ENCODE measurements around the gene TMED1.

DNA sequence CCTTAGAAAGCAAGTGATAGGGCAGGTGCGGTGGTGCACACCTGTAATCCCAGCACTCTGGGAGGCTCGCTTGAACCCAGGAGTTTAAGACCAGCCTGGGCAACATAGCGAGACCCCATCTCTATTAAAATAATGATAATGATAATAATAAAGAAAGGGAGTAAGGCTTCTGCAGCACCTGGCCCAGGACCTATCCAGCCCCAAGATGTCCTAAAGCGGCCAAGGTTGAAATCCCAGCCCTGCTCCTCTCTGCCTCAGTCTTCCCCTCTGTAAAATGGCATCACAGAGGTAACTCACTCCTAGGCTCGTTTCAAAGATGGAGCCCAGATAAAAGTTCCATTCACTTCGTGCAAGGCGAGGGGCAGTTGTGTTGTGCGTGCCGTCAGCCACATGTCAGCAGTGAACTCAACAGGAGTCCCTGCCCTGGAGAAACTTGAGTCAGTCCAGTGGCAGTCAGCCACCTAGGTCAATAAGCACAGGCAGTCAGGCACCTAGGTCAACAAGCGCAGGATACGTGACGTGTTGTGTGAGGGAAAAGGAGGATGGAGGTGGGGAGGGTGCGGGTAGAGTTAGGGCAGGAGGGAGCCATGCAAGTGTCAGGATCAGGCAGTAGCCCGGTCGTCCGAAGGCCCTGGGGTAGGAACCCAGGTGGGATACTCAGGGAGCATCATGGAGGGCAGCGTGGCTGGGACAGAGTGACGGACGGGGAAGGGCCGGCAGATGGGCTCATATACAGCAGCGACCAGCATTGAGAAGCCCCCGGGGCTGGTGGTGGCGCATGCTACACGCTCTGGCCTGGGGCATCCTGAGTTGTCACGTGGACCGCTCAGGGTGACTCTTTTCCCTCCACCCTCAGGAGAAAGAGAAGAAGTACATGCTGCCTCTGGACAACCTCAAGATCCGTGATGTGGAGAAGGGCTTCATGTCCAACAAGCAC, 16.6 kb downstream of the TMED1 start:
- TF ChIP-seq CTCF (IDR thresholded peaks at IDR 0.05; ENCODE audit: insufficient read depth, low read length) (no peak), POLR2AphosphoS5 (IDR thresholded peaks at IDR 0.05; ENCODE audit: low read depth) (no peak), SPI1 (IDR thresholded peaks at IDR 0.05; ENCODE audit: borderline replicate concordance, low read depth) (no peak), GABPA (IDR thresholded peaks at IDR 0.05; ENCODE audit: low read depth) (no peak)

Data from HL-60 (cell line).